GM21515 (cell line): ENCODE results near the gene NAA35.
"Not testable (repeated sequence)": the region's sequence is repeated elsewhere in the genome, so short reads cannot be mapped to it uniquely, and the experiment has no call there.

Experiments
- ATAC-seq: cut with Tn5 transposase; IDR thresholded peaks from one replicate; pipeline ENCODE4 v1.9.1; 2021; ENCODE audit not compliant: unreplicated experiment

Gene NAA35

DNA sequence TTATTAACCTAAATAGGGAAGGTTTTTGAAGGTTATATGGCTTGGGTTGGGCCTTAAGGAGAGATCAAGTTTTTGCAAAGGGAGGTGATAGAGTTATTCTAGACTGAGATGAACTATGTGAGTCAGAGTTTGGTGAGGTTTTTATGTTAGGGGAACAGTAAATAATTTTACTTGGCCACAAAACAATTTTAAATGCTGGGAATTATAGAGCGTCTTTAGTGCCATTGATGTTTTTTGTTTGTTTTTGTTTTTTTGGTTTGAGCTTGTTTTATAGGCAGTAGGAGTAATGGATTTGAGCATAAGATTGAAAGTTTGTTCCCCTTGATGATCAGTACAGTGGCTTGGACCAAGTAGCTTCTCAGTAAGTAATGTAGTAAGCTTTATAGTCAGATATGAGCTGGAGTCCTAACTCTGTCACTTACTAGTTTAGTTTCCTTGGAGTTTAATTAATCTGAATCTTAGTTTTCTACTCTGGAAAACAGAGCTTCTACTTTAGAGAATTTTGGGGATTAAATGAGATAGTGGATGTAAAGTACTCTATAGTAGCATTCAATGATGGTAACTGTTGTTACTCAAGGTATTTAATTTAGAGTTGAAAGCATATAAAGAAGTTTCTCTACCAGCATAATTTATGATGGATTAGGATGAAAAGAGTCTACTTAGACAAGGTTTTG lies 2.9 kb downstream of the NAA35 start:
- no peak for ATAC-seq

DNA sequence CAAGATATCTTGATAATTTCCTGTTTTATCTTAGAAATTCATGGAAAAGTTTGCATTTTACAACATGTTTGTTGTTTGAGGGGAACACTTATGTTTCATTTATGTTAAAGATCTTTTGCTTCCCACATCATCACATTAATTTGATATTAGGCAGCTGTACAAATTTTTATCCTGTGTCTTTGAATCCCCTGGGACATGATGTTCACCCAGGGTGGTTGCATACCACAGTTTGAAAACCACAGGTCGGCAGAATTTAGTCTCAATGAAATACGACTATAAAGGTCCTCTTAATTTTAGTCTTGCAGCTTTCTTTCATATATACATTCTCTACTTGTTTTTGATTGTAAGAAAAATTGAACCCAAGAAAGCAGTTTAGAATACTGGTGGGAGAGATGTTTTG lies 3.7 kb downstream of the NAA35 start:
- ATAC-seq: no peak

DNA sequence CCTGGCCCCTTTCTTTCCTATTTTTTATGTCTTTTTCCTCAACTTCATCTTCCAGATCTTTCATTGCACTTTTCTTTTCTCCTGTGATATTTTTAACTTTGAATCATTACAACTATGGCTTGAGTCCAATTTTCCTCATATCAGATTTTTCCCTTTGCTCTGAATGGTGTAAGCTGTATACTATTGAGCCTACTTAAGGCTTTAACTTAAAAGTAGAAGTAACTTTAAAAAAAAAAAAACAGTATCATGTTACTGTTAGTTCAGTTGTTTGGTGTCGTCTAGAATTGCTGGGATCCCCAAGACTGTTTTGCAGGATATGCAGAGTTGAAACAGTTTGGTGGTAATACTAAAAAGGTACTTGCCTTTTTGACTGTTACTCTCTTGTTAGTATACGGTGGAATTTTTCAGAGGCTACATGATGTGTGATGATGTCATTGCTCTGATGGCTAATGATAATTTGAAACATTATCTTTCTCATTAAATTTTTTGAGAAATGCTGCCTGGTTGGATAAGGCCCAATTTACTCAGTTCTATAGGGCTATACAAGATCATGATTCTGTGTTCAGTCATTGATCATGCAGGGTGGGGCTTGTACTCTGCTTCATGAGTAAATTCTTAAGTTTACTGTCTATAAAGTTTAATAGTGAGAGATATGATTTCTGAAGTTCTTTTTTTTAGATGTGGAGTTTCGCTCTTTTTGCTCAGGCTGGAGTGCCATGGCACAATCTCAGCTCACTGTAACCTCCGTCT lies 8.8 kb downstream of the NAA35 start:
- no peak for ATAC-seq

DNA sequence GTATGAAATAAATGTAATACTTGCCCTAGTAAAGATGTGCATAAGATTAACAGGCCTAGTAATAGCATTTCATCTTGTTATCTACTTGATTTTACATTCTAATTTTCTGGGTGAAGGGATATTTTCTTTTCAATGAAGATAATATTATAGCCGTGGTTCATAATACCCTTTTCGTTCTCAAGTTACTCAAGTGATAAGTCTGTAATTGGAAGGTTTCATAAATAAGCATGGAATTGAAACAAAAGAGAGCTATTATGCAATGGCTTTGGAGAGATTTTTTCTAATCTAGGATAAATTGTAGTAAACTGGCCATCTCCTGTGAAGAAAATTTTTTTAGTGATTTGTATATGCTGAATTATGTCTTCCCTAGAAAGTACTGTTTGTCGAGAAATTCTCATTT lies 19.0 kb downstream of the NAA35 start:
- no peak for ATAC-seq

DNA sequence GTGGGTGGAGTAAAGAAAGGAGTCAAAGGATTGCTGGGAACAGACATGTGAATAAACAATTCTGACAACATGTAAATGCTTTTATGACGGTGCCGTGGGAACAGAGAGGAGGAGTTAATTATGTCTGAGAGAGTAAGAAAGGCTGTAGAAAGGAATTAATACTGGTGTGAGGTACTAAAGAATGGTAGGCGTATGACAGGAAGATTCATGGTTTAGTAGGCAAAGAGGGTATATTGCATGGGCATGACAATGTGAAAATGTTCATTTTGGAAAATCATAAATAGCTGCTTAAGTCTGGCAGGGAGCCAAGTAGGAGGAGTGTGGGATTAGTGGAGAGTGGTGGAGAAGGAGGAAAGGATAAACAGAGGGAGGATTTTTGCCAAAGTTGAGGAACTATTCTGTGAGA lies 19.7 kb downstream of the NAA35 start:
- ATAC-seq: no peak

DNA sequence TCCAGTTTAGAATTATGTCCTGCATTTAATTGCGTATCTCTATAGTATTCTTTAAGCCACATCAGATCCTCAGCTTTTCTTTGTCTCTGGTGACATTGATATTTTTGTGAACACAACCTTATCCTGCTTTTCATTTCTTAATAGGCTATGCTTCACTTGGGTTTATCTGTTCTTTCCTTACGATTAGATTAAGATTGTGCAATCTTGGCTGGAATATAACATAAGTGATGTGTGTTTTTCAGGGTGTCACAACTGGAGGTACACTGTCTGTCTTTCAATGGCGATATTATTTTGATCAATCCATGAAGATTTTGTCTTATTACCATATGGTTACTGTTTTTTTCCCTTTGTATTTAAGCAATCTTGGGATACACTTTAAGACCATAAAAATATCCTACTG lies 23.6 kb downstream of the NAA35 start:
- no peak for ATAC-seq

DNA sequence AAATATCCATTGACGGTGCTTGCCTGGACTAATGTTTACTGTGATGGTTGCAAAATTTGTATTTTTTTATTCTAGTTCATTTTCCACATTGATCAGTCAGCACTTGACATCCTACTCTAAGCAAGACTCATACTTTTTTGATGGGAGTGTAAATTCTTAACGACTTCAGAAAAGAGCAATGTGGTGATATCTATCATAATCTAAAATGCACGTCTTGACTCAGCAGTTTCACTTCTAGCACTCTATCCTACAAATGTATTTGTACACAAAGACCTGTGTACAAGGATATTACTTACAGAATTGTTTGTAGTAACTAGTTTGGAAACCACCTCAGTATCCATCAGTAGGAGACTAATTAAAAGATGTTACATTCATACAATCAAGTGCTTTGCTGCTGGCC lies 24.0 kb downstream of the NAA35 start:
- no peak for ATAC-seq

DNA sequence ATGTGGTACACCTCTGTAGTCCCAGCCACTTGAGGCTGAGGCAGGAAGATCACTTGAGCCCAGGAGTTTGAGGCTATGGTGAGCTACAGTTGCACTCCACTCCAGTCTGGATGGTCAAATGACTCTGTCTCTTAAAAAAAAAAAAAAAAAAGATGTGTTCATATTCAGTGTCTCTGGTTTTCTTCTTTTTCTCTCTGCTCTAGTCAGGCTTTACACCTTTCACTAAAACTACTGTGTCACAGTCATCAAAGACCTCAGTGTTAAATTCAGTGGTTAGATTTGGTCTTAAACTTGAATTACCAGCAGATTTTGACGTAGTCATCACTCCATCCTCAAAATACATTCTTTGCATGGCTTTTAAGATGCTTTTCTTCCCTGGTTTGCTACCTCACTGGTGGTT lies 28.8 kb downstream of the NAA35 start:
- no peak for ATAC-seq

DNA sequence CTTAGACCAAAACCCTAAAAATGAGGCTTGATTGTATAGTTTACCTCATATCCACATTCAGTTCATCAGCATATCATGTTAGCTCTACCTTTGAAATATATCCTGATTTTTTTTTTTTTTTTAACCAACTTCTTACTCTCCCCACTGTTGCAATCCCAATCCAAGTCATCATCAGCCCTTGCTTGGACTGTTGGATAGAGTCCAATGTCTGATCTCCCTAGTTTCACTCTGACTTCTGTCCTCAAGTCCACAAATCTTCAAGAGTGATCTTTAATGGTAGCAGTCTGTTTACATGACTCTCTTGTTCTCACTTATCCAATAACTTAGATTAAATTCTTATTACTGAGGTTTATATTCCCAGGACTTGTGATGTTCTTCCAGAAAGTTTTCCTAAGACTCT lies 30.8 kb downstream of the NAA35 start:
- no peak for ATAC-seq

DNA sequence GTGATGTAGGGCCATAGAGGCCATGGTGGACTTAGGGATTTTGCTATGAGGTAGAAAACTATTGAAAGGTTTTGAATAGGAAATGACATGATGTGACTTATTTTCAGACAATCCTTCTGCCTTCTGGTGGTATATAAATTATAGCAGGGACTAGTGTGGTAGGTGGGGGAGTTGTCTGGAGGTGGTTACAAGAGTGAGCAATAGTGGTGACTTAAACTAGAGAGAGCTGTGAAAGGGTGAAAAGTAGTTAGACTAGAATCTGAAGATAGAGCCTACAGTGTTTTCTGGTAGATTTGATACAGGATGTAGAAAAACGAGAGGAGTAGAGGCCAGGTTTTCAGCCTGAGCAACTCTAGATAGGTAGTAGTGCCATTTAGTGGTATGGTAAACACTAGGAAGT lies 32.3 kb downstream of the NAA35 start:
- no peak for ATAC-seq

DNA sequence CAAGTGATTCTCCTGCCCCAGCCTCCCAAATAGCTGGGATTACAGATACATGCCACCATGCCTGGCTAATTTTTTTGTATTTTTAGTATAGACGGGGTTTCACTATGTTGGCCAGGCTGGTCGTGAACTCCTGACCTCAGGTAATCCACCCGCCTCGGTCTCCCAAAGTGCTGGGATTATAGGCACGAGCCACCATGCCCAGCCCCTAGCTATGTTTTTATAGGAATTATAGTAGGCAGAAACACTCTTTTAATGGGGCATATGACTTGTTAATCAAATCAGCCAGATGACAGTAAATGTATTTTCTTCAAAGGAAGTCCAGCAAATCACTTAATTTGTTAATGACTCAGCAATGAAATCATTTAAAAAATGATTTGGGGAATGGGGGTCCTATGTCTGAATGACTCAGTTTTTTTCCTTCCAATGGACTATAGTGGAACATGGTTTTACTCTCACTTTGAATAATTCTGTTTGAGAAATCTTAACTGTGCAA lies 33.2 kb downstream of the NAA35 start:
- ATAC-seq: not testable (repeated sequence)

DNA sequence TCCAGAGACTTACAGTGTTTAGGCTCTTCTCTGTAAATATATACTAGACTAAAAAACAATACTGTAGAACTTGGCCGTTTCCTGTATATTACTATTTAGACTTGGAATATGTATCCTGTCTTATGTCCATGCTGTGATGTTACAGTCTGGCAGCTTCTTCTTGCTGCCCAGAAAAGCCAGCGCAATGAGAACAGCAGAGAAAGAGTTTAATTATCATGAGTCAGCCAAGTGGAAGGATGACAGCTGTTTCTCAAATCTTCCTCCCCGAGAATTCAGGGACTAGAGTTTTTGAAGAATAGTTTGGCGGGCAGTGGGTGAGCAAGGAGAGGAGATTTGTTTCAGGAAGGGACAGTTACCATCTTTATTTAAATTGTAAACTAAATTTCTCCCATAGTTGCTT lies 37.5 kb downstream of the NAA35 start:
- no peak for ATAC-seq

DNA sequence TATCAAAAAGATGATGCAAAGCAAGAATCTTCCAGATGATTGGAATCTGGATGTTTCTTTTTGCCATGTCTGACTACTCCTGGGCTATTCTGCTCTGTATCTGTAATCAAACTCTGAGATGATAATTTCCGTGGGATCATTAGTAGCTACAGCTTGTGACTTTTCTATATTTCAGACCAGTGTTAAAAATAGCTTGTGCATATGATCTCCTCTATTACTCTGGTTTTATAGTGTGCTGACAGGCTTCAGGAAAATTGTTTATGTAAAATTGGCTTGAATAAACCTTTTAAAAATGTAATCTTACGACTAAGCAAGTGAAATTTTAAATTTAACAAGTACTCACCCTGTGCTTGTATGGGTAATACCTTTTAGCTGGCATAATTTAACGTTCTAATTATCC lies 40.4 kb downstream of the NAA35 start:
- ATAC-seq: no peak

DNA sequence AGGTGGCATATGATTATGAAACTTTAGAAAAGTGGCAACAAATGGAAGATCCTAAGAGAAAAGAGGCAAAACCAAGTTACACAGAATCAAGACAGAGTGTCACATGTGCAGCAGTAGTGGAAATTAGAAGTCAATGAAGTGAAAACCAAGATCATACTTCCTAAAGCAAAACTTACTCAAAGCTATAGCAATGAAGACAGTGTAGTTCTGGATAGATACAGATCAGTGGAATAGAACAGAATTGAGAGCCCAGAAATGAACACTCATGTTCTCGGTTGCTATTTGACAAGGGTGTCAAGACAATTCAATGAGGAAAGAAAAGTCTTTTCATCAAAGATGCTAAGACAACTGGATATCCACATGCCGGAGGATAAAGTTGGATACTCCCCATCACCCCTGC lies 43.5 kb downstream of the NAA35 start:
- no peak for ATAC-seq

DNA sequence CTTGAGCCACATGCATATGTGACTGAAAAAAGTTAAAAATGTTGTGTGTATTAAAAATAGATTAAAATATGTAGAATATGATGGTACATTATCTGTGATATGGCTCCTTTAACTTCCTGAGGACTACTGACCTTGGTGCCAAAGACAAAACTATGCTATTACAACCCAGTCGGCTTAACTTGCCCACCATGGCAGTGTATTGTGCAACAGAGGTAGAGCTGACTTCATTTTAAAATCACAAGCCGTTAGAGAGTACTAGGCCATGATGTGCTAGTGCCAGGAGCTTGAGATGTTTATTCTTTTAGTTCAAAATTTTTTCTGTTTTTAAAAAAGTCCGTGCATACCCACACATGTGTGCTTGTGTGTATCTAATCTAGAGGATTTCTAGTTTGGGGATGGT lies 46.3 kb downstream of the NAA35 start:
- no peak for ATAC-seq

DNA sequence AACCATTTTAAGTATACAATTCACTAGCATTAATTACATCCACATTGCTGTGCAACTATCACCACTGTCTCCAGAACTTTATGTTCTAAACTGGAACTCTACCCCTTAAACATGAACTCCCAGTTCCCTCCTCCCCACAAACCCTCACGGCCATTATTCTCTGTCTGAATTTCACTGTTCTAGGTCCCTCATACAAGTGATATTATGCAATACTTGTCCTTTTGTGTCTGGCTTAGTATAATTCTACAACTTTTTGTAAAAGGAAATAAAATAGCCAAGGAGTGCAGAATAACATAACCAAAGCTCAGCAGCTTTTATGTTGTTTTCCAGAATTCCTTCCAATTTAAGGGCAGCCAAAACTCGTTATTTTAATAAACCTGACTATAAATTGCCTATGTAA lies 53.2 kb downstream of the NAA35 start:
- no peak for ATAC-seq

DNA sequence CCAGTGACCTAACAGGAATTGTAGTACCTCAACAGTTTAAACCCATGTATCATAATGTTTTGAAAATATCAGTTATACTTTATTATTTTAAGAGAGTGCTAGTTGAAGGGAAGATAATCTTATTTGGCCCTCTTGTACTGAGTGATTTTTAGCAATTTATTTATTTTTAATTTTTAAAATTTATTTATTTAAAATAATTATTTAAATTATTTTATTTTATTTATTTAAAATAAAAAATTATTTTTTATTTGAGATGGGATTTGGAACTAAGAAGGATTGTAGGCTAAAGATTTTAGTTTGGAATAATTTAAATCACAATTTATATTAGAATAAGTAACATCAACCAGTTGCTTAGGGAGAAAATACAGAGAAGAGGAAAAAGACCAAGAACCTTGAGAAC lies 54.2 kb downstream of the NAA35 start:
- ATAC-seq: no peak

DNA sequence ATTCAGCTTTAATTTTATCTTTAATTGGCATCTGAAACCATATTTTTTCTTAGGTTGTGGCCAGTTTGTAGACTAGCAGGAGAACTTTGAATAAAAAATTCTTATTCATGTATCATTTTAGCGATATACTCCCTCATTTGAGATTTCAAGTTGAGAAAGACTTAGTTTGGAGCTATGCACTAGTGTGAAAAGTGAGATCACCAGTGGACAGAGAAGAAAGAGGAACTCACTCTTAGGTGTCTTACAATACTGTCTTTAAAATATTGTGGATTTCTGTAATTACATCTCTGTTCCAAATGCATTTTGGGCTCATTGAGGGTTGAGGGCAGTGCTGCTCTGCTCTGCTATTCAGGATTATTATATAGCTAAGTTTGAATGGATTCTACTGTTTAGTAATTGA lies 54.7 kb downstream of the NAA35 start:
- ATAC-seq: no peak

DNA sequence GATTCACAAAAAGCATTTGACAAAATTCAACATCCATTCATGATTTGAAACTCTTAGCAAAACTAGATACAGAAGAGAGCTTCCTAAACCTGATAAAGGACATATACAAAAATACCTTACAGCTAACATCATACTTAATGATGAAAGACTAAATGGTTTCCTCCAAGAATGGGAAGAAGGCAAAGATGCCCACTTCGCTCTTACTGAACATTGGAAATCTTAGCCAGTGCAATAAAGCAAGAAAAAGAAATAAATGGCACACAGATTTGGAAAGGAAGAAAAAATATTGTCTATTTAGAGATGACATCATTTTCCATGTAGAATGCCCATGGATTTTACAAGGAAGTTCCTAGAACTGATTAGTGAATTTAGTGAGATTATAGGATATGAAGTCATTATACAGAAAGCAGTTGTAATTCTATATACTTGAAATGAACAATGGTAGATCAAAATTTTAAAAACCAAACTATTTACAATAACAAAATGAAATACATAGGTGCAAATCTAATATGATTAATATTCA lies 64.4 kb downstream of the NAA35 start:
- no peak for ATAC-seq

DNA sequence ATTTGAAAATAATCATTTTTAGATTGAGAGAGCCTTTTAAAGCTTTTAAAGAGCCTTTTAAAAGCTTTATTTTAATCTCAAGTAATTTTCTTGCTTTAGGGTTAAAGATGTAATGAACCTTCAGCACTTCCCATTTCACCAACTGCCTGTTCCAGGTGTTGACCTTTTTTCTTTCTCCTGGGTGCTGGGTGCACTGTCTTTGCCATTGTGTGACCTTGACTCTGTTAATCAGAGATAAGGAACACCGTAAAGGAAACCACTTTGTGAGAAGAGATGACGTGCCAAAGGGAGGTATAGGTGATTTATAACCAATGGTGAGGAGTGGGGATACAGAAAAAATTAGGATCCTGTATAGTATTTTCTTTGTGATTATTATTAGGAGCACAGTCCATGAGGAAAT lies 68.2 kb downstream of the NAA35 start:
- no peak for ATAC-seq

DNA sequence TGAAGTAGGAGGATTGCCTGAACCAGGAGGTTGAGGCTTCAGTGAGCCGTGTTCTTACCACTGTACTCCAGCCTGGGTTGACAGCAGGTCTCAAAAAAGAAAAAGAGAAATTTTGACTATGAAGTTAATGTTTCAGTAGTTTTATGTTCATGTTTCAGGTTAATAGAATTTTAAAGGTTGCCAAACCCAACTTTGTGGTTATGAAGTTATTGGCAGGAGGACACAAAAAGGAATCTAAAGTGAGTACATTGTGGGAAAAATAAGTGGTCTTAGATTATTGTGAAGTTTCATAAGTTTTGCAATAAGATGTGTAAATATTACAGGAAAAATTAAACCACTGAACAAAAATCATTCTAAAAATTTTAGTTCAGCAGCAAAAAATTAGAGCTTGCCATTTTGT lies 79.8 kb downstream of the NAA35 start:
- ATAC-seq: no peak

DNA sequence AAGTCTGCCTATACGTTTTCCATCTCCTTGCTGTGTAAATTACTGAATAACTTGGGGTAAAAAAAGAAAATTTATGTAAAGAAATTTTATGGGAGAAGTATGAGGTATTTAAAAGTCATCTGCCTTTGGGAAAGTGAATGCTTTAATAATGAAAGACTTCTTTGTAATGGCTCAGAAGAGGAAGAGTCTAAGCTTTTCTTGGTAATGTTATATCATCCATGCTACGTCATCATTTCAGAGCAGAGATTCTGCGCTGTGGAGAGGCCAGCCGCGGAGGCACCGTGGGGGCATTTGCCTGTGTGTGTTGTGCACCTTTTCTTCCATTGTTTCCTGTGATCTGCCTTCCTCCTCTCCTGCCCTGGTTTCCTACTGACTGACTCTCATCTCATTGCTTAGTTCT lies 80.2 kb downstream of the NAA35 start:
- no peak for ATAC-seq
